AG20443 (cell line): ENCODE measurements around the gene MYCL.

Experiments used
- DNase-seq: peaks from one replicate; pipeline ENCODE4 v3.0.0; 2012; ENCODE audit warnings: low spot score, mixed read lengths

Gene MYCL

GRCh38 chr1:39852214-39852791 lies 49.4 kb downstream of the MYCL start:
- no peak for DNase-seq

GRCh38 chr1:39850606-39851216 lies 51.0 kb downstream of the MYCL start:
- no peak for DNase-seq

- DNase-seq: no peak
Observed at GRCh38 chr1:39849203-39849602, 52.5 kb downstream of the MYCL start.

- no peak for DNase-seq
Observed at GRCh38 chr1:39847940-39848339, 53.8 kb downstream of the MYCL start.

- no peak for DNase-seq
Observed at GRCh38 chr1:39846796-39847195, 54.9 kb downstream of the MYCL start.

GRCh38 chr1:39845569-39846566 lies 55.8 kb downstream of the MYCL start:
- DNase-seq: peak; percentile 53
